K562 (cell line): ENCODE data around the gene RIT2.

Experiments
- FOS ChIP-seq: IDR thresholded peaks from 3 replicates; pipeline ENCODE4 v1.6.1; 2011; ENCODE audit not compliant: insufficient read length; ENCODE audit errors: extremely low read depth
- MAFF ChIP-seq: IDR thresholded peaks from 2 replicates; pipeline ENCODE4 v1.6.1; 2012; ENCODE audit warnings: low read length, improper control_type of control experiment
- MED1 ChIP-seq: sonication (generic); formaldehyde crosslinking; IDR thresholded peaks from 2 replicates; pipeline ENCODE4 v1.8.1; 2023; ENCODE audit warnings: missing genetic modification reagents, borderline replicate concordance
- PHF20 ChIP-seq: fragments of 450-650 bp; IDR thresholded peaks from 2 replicates; pipeline ENCODE4 v1.6.1; 2018; ENCODE audit not compliant: partially characterized antibody
- POLR2A ChIP-seq: fragments of 450-650 bp; conservative IDR thresholded peaks from 2 replicates; pipeline ENCODE4 v1.6.1; 2016
- SP1 ChIP-seq: sonication (generic); formaldehyde crosslinking; IDR thresholded peaks from 2 replicates; pipeline ENCODE4 v1.8.1; 2022; ENCODE audit warnings: mild to moderate bottlenecking, missing genetic modification reagents
- ZBTB8A ChIP-seq: fragments of 450-650 bp; IDR thresholded peaks from 2 replicates; pipeline ENCODE4 v1.6.1; 2018; ENCODE audit warnings: mild to moderate bottlenecking, moderate library complexity; ENCODE audit not compliant: partially characterized antibody
- ZZZ3 ChIP-seq: fragments of 450-650 bp; IDR thresholded peaks from 2 replicates; pipeline ENCODE4 v1.6.1; 2016; ENCODE audit warnings: antibody characterized with exemption, mild to moderate bottlenecking, moderate library complexity
- TF ChIP-seq, protein P1 (sequence below): fragments of 450-650 bp; conservative IDR thresholded peaks from 2 replicates; pipeline ENCODE4 v1.6.1; 2016; ENCODE audit warnings: missing genetic modification characterization, low read depth, mild to moderate bottlenecking, control low read depth, missing compliant biosample characterization
- TF ChIP-seq, protein P2 (sequence below): fragments of 450-650 bp; IDR thresholded peaks from 2 replicates; pipeline ENCODE4 v1.6.1; 2016; ENCODE audit warnings: mild to moderate bottlenecking, moderate library complexity
- TF ChIP-seq, protein P3 (sequence below): fragments of 250-450 bp; sonication (Bioruptor Pico); IDR thresholded peaks from 2 replicates; pipeline ENCODE4 v1.8.0; 2021; ENCODE audit warnings: moderate library complexity, mild to moderate bottlenecking, inconsistent platforms
- TF ChIP-seq, protein P4 (sequence below): fragments of 450-650 bp; conservative IDR thresholded peaks from 2 replicates; pipeline ENCODE4 v1.6.1; 2016; ENCODE audit warnings: missing genetic modification characterization, low read depth, mild to moderate bottlenecking, missing compliant biosample characterization, moderate library complexity
- TF ChIP-seq, protein P5 (sequence below): fragments of 250-450 bp; sonication (Bioruptor Pico); IDR thresholded peaks from 2 replicates; pipeline ENCODE4 v1.8.0; 2022; ENCODE audit warnings: moderate library complexity, mild to moderate bottlenecking, inconsistent platforms

DNA sequence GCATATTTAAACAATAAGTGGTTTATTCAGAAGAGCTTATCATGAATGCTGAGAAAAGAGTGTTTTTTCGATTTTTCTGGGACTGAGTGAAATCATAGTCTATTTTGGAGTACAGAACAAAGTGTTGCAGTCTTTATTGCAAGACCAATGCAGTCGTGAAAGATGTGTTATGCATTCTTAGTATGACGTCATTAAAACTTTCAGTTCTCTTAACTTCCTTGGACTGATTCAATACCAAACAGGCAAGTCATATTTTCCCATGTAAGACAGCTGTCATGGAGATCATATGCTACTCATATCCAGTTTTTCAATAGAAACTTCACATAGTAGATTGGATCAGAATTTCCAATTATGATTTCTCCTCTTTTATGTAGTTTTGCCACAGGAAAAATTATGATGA, 92.6 kb downstream of the RIT2 start:
- TF ChIP-seq ZBTB8A = no peak
- TF ChIP-seq, protein P1, sequence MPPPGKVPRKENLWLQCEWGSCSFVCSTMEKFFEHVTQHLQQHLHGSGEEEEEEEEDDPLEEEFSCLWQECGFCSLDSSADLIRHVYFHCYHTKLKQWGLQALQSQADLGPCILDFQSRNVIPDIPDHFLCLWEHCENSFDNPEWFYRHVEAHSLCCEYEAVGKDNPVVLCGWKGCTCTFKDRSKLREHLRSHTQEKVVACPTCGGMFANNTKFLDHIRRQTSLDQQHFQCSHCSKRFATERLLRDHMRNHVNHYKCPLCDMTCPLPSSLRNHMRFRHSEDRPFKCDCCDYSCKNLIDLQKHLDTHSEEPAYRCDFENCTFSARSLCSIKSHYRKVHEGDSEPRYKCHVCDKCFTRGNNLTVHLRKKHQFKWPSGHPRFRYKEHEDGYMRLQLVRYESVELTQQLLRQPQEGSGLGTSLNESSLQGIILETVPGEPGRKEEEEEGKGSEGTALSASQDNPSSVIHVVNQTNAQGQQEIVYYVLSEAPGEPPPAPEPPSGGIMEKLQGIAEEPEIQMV (tag) = no peak
- TF ChIP-seq SP1 (CRISPR knock-in tag) = no peak
- no peak for TF ChIP-seq POLR2A
- TF ChIP-seq ZZZ3 = no peak
- TF ChIP-seq, protein P2, sequence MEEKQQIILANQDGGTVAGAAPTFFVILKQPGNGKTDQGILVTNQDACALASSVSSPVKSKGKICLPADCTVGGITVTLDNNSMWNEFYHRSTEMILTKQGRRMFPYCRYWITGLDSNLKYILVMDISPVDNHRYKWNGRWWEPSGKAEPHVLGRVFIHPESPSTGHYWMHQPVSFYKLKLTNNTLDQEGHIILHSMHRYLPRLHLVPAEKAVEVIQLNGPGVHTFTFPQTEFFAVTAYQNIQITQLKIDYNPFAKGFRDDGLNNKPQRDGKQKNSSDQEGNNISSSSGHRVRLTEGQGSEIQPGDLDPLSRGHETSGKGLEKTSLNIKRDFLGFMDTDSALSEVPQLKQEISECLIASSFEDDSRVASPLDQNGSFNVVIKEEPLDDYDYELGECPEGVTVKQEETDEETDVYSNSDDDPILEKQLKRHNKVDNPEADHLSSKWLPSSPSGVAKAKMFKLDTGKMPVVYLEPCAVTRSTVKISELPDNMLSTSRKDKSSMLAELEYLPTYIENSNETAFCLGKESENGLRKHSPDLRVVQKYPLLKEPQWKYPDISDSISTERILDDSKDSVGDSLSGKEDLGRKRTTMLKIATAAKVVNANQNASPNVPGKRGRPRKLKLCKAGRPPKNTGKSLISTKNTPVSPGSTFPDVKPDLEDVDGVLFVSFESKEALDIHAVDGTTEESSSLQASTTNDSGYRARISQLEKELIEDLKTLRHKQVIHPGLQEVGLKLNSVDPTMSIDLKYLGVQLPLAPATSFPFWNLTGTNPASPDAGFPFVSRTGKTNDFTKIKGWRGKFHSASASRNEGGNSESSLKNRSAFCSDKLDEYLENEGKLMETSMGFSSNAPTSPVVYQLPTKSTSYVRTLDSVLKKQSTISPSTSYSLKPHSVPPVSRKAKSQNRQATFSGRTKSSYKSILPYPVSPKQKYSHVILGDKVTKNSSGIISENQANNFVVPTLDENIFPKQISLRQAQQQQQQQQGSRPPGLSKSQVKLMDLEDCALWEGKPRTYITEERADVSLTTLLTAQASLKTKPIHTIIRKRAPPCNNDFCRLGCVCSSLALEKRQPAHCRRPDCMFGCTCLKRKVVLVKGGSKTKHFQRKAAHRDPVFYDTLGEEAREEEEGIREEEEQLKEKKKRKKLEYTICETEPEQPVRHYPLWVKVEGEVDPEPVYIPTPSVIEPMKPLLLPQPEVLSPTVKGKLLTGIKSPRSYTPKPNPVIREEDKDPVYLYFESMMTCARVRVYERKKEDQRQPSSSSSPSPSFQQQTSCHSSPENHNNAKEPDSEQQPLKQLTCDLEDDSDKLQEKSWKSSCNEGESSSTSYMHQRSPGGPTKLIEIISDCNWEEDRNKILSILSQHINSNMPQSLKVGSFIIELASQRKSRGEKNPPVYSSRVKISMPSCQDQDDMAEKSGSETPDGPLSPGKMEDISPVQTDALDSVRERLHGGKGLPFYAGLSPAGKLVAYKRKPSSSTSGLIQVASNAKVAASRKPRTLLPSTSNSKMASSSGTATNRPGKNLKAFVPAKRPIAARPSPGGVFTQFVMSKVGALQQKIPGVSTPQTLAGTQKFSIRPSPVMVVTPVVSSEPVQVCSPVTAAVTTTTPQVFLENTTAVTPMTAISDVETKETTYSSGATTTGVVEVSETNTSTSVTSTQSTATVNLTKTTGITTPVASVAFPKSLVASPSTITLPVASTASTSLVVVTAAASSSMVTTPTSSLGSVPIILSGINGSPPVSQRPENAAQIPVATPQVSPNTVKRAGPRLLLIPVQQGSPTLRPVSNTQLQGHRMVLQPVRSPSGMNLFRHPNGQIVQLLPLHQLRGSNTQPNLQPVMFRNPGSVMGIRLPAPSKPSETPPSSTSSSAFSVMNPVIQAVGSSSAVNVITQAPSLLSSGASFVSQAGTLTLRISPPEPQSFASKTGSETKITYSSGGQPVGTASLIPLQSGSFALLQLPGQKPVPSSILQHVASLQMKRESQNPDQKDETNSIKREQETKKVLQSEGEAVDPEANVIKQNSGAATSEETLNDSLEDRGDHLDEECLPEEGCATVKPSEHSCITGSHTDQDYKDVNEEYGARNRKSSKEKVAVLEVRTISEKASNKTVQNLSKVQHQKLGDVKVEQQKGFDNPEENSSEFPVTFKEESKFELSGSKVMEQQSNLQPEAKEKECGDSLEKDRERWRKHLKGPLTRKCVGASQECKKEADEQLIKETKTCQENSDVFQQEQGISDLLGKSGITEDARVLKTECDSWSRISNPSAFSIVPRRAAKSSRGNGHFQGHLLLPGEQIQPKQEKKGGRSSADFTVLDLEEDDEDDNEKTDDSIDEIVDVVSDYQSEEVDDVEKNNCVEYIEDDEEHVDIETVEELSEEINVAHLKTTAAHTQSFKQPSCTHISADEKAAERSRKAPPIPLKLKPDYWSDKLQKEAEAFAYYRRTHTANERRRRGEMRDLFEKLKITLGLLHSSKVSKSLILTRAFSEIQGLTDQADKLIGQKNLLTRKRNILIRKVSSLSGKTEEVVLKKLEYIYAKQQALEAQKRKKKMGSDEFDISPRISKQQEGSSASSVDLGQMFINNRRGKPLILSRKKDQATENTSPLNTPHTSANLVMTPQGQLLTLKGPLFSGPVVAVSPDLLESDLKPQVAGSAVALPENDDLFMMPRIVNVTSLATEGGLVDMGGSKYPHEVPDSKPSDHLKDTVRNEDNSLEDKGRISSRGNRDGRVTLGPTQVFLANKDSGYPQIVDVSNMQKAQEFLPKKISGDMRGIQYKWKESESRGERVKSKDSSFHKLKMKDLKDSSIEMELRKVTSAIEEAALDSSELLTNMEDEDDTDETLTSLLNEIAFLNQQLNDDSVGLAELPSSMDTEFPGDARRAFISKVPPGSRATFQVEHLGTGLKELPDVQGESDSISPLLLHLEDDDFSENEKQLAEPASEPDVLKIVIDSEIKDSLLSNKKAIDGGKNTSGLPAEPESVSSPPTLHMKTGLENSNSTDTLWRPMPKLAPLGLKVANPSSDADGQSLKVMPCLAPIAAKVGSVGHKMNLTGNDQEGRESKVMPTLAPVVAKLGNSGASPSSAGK = no peak
- no peak for TF ChIP-seq FOS
- no peak for TF ChIP-seq PHF20
- TF ChIP-seq, protein P3, sequence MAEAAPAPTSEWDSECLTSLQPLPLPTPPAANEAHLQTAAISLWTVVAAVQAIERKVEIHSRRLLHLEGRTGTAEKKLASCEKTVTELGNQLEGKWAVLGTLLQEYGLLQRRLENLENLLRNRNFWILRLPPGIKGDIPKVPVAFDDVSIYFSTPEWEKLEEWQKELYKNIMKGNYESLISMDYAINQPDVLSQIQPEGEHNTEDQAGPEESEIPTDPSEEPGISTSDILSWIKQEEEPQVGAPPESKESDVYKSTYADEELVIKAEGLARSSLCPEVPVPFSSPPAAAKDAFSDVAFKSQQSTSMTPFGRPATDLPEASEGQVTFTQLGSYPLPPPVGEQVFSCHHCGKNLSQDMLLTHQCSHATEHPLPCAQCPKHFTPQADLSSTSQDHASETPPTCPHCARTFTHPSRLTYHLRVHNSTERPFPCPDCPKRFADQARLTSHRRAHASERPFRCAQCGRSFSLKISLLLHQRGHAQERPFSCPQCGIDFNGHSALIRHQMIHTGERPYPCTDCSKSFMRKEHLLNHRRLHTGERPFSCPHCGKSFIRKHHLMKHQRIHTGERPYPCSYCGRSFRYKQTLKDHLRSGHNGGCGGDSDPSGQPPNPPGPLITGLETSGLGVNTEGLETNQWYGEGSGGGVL = no peak
- TF ChIP-seq, protein P4, sequence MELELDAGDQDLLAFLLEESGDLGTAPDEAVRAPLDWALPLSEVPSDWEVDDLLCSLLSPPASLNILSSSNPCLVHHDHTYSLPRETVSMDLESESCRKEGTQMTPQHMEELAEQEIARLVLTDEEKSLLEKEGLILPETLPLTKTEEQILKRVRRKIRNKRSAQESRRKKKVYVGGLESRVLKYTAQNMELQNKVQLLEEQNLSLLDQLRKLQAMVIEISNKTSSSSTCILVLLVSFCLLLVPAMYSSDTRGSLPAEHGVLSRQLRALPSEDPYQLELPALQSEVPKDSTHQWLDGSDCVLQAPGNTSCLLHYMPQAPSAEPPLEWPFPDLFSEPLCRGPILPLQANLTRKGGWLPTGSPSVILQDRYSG (tag) = no peak
- TF ChIP-seq, protein P5, sequence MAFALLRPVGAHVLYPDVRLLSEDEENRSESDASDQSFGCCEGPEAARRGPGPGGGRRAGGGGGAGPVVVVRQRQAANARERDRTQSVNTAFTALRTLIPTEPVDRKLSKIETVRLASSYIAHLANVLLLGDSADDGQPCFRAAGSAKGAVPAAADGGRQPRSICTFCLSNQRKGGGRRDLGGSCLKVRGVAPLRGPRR = no peak
- TF ChIP-seq MAFF = no peak
- no peak for TF ChIP-seq MED1
